SKM-1 treated with dmso at 0.1 percent for 144 hours (cell line): ENCODE results near the gene FAM53A.

Source experiments
- DNase-seq: peaks from one replicate; lab custom pipeline; 2025; ENCODE audit not compliant: unreplicated experiment; lab: John Stamatoyannopoulos, UW

Gene FAM53A

GRCh38 chr4:1625600-1626138, 58.4 kb downstream of the FAM53A start:
- no peak for DNase-seq

- DNase-seq = no peak
Observed at GRCh38 chr4:1624519-1624910, 59.6 kb downstream of the FAM53A start.

- no peak for DNase-seq
Observed at GRCh38 chr4:1623821-1624518, 60.1 kb downstream of the FAM53A start.

GRCh38 chr4:1623400-1623799, 60.7 kb downstream of the FAM53A start:
- DNase-seq = no peak

- no peak for DNase-seq
Observed at GRCh38 chr4:1622956-1623355, 61.2 kb downstream of the FAM53A start.

- no peak for DNase-seq
Observed at GRCh38 chr4:1622238-1622637, 61.9 kb downstream of the FAM53A start.

- DNase-seq = no peak
Observed at GRCh38 chr4:1621526-1621925, 62.6 kb downstream of the FAM53A start.

GRCh38 chr4:1619151-1619672, 64.9 kb downstream of the FAM53A start:
- no peak for DNase-seq

- DNase-seq = no peak
Observed at GRCh38 chr4:1618438-1618837, 65.7 kb downstream of the FAM53A start.

GRCh38 chr4:1616557-1616930, 67.6 kb downstream of the FAM53A start:
- no peak for DNase-seq

- DNase-seq = no peak
Observed at GRCh38 chr4:1615786-1616556, 68.1 kb downstream of the FAM53A start.

GRCh38 chr4:1614854-1615595, 69.1 kb downstream of the FAM53A start:
- no peak for DNase-seq

GRCh38 chr4:1614502-1614853, 69.6 kb downstream of the FAM53A start:
- no peak for DNase-seq

- DNase-seq = no peak
Observed at GRCh38 chr4:1614049-1614448, 70.1 kb downstream of the FAM53A start.

- no peak for DNase-seq
Observed at GRCh38 chr4:1613099-1613495, 71.0 kb downstream of the FAM53A start.

GRCh38 chr4:1612278-1613098, 71.6 kb downstream of the FAM53A start:
- no peak for DNase-seq

GRCh38 chr4:1611501-1611870, 72.6 kb downstream of the FAM53A start:
- no peak for DNase-seq

GRCh38 chr4:1610791-1611500, 73.2 kb downstream of the FAM53A start:
- DNase-seq = no peak

GRCh38 chr4:1609901-1610790, 74.0 kb downstream of the FAM53A start:
- no peak for DNase-seq
